ENCODE data around the gene BTBD10. TPM values are rescaled to one million over a fixed set of nuclear protein-coding genes. Genes with fewer than 3 reads are reported as not detected.

Gene BTBD10
- 10 to 100 TPM; 24.5 to 36.7 TPM for total RNA-seq

DNA sequence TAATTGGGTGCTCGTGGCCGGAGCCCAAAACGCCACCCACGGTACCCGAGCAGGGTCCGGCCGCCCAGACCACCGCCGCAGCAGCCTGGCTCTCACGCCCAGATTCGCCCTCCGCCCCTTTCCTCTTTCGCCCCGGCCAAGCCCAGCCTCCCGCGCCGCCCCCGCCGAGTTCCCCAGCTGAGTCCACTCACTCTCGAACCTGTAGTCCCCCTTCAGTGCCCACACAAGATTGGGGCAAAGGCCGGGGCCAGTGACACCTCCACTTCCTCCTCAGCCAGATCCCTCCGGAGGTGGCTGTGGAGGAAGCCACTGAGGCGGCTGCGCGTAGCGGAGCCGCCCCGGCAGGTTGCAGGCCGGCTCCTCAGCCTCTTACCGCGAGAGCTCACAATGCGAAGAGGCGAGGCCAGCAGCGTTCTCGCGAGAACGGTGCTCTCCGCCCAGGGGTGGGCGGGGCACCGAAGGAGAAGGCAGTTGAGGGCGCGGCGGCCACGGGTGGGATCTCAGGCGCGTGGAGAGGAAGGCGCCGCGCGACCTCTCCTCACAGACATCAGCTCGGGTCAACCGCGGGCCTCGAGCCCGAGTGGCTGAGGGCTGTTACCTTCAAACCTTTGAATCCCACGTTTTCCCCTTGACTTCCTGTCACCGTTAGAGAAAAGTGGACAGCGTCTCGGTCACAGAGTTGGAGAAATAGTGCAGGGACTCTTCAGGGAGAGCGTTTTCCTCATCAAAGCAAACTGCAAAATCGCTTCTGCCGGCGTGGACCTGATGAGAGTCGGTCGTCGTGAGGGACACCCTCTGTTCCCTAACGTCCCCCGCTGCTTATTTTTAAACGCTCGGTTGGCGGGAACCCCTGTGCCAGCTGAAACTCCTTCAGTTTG, at the start of gene BTBD10:
Gene BTBD10, minus strand, starts transcription at position 322 of the 878 bp plus-strand sequence. CDS start 18,098 bp downstream, outside the sequence.
- Histone ChIP-seq H3K9me3 (no peaks in the 10 kb centered on the region), H3K27me3 (replicated peaks; ENCODE audit: insufficient read depth) (no peaks in the 10 kb centered on the region), H3K27ac (peak within 1 kb of the TSS; percentile 83 to 86), H3K4me1 (ENCODE audit: control insufficient read depth in 1 of 2, low read depth in 2 of 2) (peaks cover 15 to 28% of the 10 kb centered on the region in 2 donors), H3K4me3 (peak within 1 kb of the TSS; percentile 85), H3K36me3 (no peaks in the 10 kb centered on the region)
- DNase-seq (ENCODE audit: low spot score) (peak; percentile 64), ATAC-seq (ENCODE audit: insufficient number of reproducible peaks, low FRiP score, low read depth) (peak; percentile 97)
- peak; percentile 16 for TF ChIP-seq CTCF (IDR thresholded peaks at IDR 0.05)

DNA sequence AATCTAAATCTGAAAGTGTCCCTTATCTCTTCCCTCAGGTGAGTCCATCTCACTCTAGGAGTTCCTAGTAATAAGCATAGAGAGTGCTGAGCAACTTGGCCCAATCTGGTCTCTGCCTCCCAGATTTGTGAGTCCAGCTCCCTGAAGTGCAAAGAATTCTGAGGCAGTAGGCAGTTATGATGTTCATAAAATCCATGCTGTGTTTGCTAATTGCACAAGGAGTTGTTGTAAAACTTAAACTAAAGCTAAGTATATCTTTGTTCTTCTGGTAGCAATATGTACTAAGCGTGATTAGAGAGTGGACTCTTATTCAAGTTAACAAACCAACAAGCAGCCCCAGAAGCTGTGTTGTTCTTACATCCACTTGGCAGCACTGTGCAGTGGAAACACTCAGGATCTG, 40.4 kb upstream of the BTBD10 start:
- no peak for ATAC-seq (ENCODE audit: insufficient number of reproducible peaks, low FRiP score, low read depth)
- H3K27ac ChIP-seq = no peak overlapping the region

DNA sequence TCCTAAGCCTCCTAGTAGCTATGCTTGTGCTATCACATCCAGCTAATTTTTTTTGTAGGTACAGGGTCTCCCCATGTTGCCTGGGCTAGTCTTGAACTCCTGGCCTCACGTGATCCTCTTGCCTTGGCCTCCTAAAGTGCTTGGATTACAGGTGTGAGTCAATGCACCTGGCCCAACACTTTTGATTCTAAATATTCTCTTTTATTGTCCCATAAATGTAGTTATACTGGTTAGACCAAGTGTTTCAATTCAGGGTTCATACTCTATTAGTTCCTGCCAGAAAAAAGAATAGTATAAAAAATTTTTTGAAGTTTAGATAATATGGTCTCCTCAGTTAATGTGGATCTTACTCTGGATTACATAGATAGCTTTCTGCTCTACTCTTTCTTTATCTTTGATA, 39.5 kb upstream of the BTBD10 start:
- H3K27me3 ChIP-seq (replicated peaks; ENCODE audit: insufficient read depth) = no peaks in the 10 kb centered on the region
- no peak overlapping the region for H3K27ac ChIP-seq
- H3K4me3 ChIP-seq = no peak overlapping the region
- ATAC-seq (ENCODE audit: insufficient number of reproducible peaks, low FRiP score, low read depth) (no peak), DNase-seq (ENCODE audit: low spot score) (no peak)
- no peaks in the 10 kb centered on the region for H3K36me3 ChIP-seq
- no peaks in the 10 kb centered on the region for H3K9me3 ChIP-seq
- no peak for TF ChIP-seq CTCF (IDR thresholded peaks at IDR 0.05)
- no peaks in the 10 kb centered on the region for H3K4me1 ChIP-seq (ENCODE audit: control insufficient read depth in 1 of 2, low read depth in 2 of 2)

More for the DNA sequence above, 40.4 kb upstream of the BTBD10 start:
- Histone ChIP-seq H3K4me3 (no peak overlapping the region), H3K27me3 (replicated peaks; ENCODE audit: insufficient read depth) (no peaks in the 10 kb centered on the region), H3K9me3 (no peaks in the 10 kb centered on the region), H3K36me3 (no peaks in the 10 kb centered on the region), H3K4me1 (ENCODE audit: control insufficient read depth in 1 of 2, low read depth in 2 of 2) (no peaks in the 10 kb centered on the region)
- TF ChIP-seq CTCF (IDR thresholded peaks at IDR 0.05) = no peak
- DNase-seq (ENCODE audit: low spot score) = no peak

DNA sequence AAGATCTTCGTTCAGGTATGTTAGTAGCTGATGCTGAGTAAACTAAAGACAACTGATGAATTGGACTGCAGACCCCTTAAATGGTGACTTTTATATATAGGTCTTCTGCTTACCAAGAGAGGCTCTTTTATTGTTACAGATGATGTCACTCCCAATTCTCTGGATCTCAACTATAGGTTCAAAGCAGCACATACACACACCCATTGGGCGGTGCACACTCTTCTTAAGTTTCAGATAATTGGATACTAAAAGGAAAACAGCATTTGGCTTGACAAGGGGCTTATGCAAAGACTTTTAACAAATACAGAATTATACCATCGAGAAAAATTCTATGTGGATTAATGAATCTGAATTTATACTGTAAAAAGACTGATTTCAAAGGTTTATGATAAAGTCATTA, 32.9 kb upstream of the BTBD10 start, which contains the start of gene PTH:
Gene PTH, minus strand, starts transcription at position 69 of the 400 bp plus-strand sequence. CDS start 3,142 bp downstream, outside the sequence.
- Histone ChIP-seq H3K27me3 (replicated peaks; ENCODE audit: insufficient read depth) (no peaks in the 10 kb centered on the region), H3K36me3 (no peaks in the 10 kb centered on the region), H3K9me3 (no peaks in the 10 kb centered on the region), H3K4me3 (no peak within 1 kb of the TSS), H3K4me1 (ENCODE audit: control insufficient read depth in 1 of 2, low read depth in 2 of 2) (no peaks in the 10 kb centered on the region), H3K27ac (no peak within 1 kb of the TSS)
- TF ChIP-seq CTCF (IDR thresholded peaks at IDR 0.05) = no peak
- no peak for DNase-seq (ENCODE audit: low spot score)
- ATAC-seq (ENCODE audit: insufficient number of reproducible peaks, low FRiP score, low read depth) = no peak

DNA sequence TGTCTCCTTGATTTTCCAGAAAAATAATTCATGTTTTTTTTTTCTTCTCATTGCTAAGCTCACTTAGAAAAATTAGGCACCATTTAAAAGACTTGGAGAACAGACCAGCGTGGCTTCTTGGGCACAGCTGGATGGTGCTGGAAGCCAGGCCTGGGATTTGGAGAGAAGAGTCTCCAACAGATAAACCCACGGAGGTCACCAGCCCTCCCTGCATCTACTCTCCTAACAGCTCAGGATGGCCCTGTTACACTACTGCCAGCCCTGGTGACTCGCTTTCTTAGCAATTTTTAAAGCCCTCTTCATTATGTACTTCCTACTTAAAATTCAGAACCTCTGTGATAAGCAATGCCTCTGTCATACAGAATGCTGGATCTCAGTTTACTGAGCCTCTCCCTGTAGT, 31.0 kb upstream of the BTBD10 start:
- DNase-seq (ENCODE audit: low spot score) (no peak), ATAC-seq (ENCODE audit: insufficient number of reproducible peaks, low FRiP score, low read depth) (no peak)
- TF ChIP-seq CTCF (IDR thresholded peaks at IDR 0.05) = no peak
- Histone ChIP-seq H3K9me3 (no peaks in the 10 kb centered on the region), H3K4me1 (ENCODE audit: control insufficient read depth in 1 of 2, low read depth in 2 of 2) (no peaks in the 10 kb centered on the region), H3K27me3 (replicated peaks; ENCODE audit: insufficient read depth) (no peaks in the 10 kb centered on the region), H3K4me3 (no peak overlapping the region), H3K36me3 (no peaks in the 10 kb centered on the region), H3K27ac (no peak overlapping the region)
